OCI-LY7 (cell line): Measurements from ENCODE around the gene HIP1R. TPM values are rescaled to one million over a fixed set of nuclear protein-coding genes. Genes with fewer than 3 reads are reported as not detected.
"Not testable (repeated sequence)": the region's sequence is repeated elsewhere in the genome, so short reads cannot be mapped to it uniquely, and the experiment has no call there.

Experiments used
- BruUV-seq: library from RNA; stranded (reverse); fragments of 400-500 nt; replicated peaks from 2 replicates; lab custom pipeline; 2021; lab: Mats Ljungman, UMichigan
- CTCF ChIA-PET: fragments of 300-600 bp; sonication (Branson Sonifier 250); formaldehyde crosslinking; loops from one replicate; lab custom pipeline; 2022; ENCODE audit warnings: antibody characterized with exemption; ENCODE audit not compliant: unreplicated experiment; lab: Charles Lee
- POLR2A ChIA-PET: fragments of 300-600 bp; sonication (Branson Sonifier 250); formaldehyde crosslinking; loops from one replicate; lab custom pipeline; 2022; ENCODE audit warnings: antibody characterized with exemption; lab: Charles Lee
- DNase-seq: peaks from one replicate; pipeline ENCODE4 v3.0.0-alpha.2; 2015; ENCODE audit warnings: low spot score
- H2AFZ ChIP-seq: fragments of 200-600 bp; sonication (generic), shearing (Covaris generic); 2 replicates; pipeline ENCODE4 v1.6.1; 2014; ENCODE audit warnings: mild to moderate bottlenecking, antibody characterized with exemption, low read length, moderate library complexity
- H3K27ac ChIP-seq: fragments of 200-600 bp; sonication (generic); 2 replicates; pipeline ENCODE4 v1.5.1; 2014; ENCODE audit warnings: mixed run types, low read depth, mild to moderate bottlenecking, moderate library complexity, low read length, inconsistent platforms; ENCODE audit not compliant: poor library complexity, severe bottlenecking
- H3K36me3 ChIP-seq: fragments of 200-600 bp; sonication (generic); 2 replicates; pipeline ENCODE4 v1.6.1; 2014; ENCODE audit warnings: mild to moderate bottlenecking, antibody characterized with exemption, low read length, moderate library complexity, mixed read lengths; ENCODE audit not compliant: insufficient read depth
- H3K4me1 ChIP-seq: fragments of 200-600 bp; sonication (generic); 2 replicates; pipeline ENCODE4 v1.5.1; 2014; ENCODE audit warnings: mild to moderate bottlenecking, low read length; ENCODE audit not compliant: insufficient read depth, poor library complexity, severe bottlenecking
- H3K4me2 ChIP-seq: fragments of 200-600 bp; sonication (generic); 2 replicates; pipeline ENCODE4 v1.6.1; 2014; ENCODE audit warnings: mild to moderate bottlenecking, low read length
- H3K4me3 ChIP-seq: fragments of 200-600 bp; sonication (generic); 2 replicates; pipeline ENCODE4 v1.5.1; 2014; ENCODE audit warnings: mild to moderate bottlenecking, low read depth, low read length; ENCODE audit not compliant: poor library complexity, severe bottlenecking
- H3K79me2 ChIP-seq: fragments of 200-600 bp; sonication (generic); 2 replicates; pipeline ENCODE4 v1.6.1; 2016; ENCODE audit warnings: low read depth, mild to moderate bottlenecking, low read length, moderate library complexity, mixed read lengths; ENCODE audit not compliant: insufficient read depth
- H3K9me2 ChIP-seq: fragments of 200-600 bp; sonication (generic); 2 replicates; pipeline ENCODE4 v1.6.1; 2016; ENCODE audit warnings: mild to moderate bottlenecking, low read length, mixed read lengths; ENCODE audit not compliant: insufficient read depth
- H3K9me3 ChIP-seq: fragments of 200-600 bp; sonication (generic); 2 replicates; pipeline ENCODE4 v1.6.1; 2014; ENCODE audit warnings: mild to moderate bottlenecking, mixed run types, low read length, mixed read lengths
- H4K20me1 ChIP-seq: fragments of 200-600 bp; sonication (generic); 2 replicates; pipeline ENCODE4 v1.6.1; 2014; ENCODE audit warnings: mild to moderate bottlenecking, antibody characterized with exemption, low read length, moderate library complexity, mixed read lengths; ENCODE audit not compliant: insufficient read depth
- CTCF ChIP-seq: fragments of 200-600 bp; sonication (generic); conservative IDR thresholded peaks from 2 replicates; pipeline ENCODE4 v1.5.1; 2014; ENCODE audit warnings: mild to moderate bottlenecking, antibody characterized with exemption, low read length, moderate library complexity, mixed read lengths
- EZH2phosphoT487 ChIP-seq: fragments of 200-600 bp; sonication (generic); IDR thresholded peaks from 2 replicates; pipeline ENCODE4 v1.6.1; 2018; ENCODE audit warnings: low read depth, borderline replicate concordance, mild to moderate bottlenecking, mixed run types, antibody characterized with exemption, low read length, moderate library complexity, mixed read lengths
- intact Hi-C: fragments of 100-400 bp; cut with micrococcal nuclease; formaldehyde crosslinking; loops from one replicate; pipeline ENCODE4 v1.10.0; 2022; ENCODE audit not compliant: unreplicated experiment
- total RNA-seq, 2 experiments: library from RNA; depleted of rRNA in 1 of 2; stranded (reverse); fragments of >200 nt in 1 of 2; shearing (Covaris generic) in 1 of 2; gene quantifications; 2 replicates each; pipeline ENCODE4 v1.2.3, GENCODE V29; 2014 to 2022

Gene HIP1R
- total RNA-seq, 2 experiments from 2014 or later = 56.5 to 66.4 TPM

- intact Hi-C loops = no loop called here
These were observed 35.5 kb upstream of the HIP1R start for GRCh38 chr12:122799641-122800243.

DNA sequence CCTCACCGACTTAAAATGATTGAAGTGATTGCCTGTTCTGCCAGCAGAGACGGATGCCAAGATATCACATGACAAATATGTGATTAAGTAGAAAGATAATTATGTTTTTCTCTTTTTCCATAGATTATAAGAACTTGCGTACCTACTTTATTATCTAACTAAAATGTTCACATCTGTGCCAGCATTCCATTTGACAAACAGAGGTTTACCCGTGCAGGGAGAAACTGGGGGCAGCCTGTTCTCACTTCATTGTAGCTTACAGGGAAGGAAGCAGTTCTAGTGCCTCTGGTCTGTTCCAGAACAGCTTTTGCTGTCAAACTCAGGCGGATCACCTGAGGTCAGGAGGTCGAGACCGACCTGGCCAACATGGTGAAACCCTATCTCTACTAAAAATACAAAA is 31.3 kb upstream of the HIP1R start:
- Histone ChIP-seq H3K36me3 (no peaks in the 10 kb centered on the region), H3K9me3 (no peaks in the 10 kb centered on the region), H4K20me1 (no peaks in the 10 kb centered on the region), H2AFZ (no peak overlapping the region), H3K27ac (no peak overlapping the region), H3K9me2 (no peaks in the 10 kb centered on the region), H3K79me2 (no peaks in the 10 kb centered on the region), H3K4me2 (no peak overlapping the region), H3K4me1 (peaks cover 4% of the 10 kb centered on the region), H3K4me3 (no peak overlapping the region)
- TF ChIP-seq EZH2phosphoT487 (no peak), CTCF (no peak)
- no TSS peak for BruUV-seq
- intact Hi-C loops = no loop called here
- POLR2A ChIA-PET = interaction anchor here (1.1 kb wide), 1 partner anchor 10 kb away, joined by 5 read pairs; no protein-coding TSS in a partner anchor
- CTCF ChIA-PET = no interaction called here
- no peak for DNase-seq

More at GRCh38 chr12:122799641-122800243, 35.5 kb upstream of the HIP1R start:
- Histone ChIP-seq H3K79me2 (no peaks in the 10 kb centered on the region), H3K27ac (no peak overlapping the region), H3K4me2 (no peak overlapping the region), H3K36me3 (no peaks in the 10 kb centered on the region), H3K4me1 (no peaks in the 10 kb centered on the region), H3K9me3 (no peaks in the 10 kb centered on the region), H2AFZ (no peak overlapping the region), H3K4me3 (no peak overlapping the region), H3K9me2 (no peaks in the 10 kb centered on the region), H4K20me1 (no peaks in the 10 kb centered on the region)
- TF ChIP-seq EZH2phosphoT487 (no peak), CTCF (no peak)
- no peak for DNase-seq
- BruUV-seq = no TSS peak
- POLR2A ChIA-PET = interaction anchor here (1.6 to 1.7 kb wide), 2 partner anchors 14 to 33 kb away, joined by 3 to 4 read pairs; no protein-coding TSS in a partner anchor
- CTCF ChIA-PET = no interaction called here

GRCh38 chr12:122804957-122805356 is 30.3 kb upstream of the HIP1R start:
- POLR2A ChIA-PET = interaction anchor here (0.6 to 1.0 kb wide), 3 partner anchors 27 to 427 kb away, joined by 3 to 10 read pairs (median 3); no protein-coding TSS in a partner anchor

More at GRCh38 chr12:122804957-122805356, 30.3 kb upstream of the HIP1R start:
- DNase-seq, H3K27ac ChIP-seq, H3K4me1 ChIP-seq, H3K79me2 ChIP-seq, H3K9me2 ChIP-seq, H3K36me3 ChIP-seq, H2AFZ ChIP-seq, intact Hi-C loops, H4K20me1 ChIP-seq, H3K9me3 ChIP-seq, BruUV-seq, H3K4me2 ChIP-seq, CTCF ChIA-PET, H3K4me3 ChIP-seq: not testable (repeated sequence)
